HG02571 (cell line): ENCODE results near the gene COL5A2.

Experiments
- ATAC-seq: cut with Tn5 transposase; IDR thresholded peaks from one replicate; pipeline ENCODE4 v1.9.1; 2021; ENCODE audit warnings: mild to moderate bottlenecking, moderate library complexity; ENCODE audit not compliant: unreplicated experiment

Gene COL5A2

DNA sequence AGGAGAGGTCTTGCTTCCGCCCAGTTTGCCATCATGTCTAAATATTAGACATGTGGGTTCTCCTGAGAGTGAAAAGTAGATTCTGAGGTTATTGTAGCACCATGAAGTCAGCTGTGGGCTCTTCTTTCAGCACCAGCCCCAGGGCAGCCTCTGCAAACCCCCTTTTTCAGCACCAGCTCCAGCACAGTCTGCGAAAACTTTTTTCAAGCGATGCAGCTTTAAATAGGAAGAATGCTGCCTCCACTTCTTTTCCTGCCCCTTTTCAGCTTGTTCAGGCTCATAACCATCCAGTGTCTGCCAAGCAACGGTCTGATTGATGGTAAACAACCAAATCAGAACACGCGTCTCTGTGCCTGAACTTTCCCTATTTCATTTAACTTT lies at the start of gene COL5A2:
Gene COL5A2, minus strand, starts transcription at position 192 of the 381 bp plus-strand sequence. Its CDS starts 157 bp downstream, at position 35.
- ATAC-seq: no peak

DNA sequence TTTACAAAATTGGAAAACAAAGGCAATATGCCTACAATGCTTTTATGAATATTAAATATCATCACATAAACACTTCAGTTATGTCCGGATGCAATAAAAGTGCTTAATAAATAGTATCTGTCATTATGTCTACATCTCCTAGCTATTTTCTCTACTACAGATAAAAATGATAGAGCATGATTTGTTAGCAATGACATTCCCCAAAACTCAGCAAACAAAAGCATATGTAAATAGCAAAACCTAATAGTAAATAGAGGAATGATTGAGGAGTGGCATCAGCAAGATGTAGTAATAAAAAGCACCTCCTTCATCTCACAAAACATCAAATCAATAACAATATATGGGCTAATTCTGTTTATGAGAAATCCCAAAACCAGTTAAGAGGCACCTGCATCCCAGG lies 46.5 kb upstream of the COL5A2 start:
- no peak for ATAC-seq

DNA sequence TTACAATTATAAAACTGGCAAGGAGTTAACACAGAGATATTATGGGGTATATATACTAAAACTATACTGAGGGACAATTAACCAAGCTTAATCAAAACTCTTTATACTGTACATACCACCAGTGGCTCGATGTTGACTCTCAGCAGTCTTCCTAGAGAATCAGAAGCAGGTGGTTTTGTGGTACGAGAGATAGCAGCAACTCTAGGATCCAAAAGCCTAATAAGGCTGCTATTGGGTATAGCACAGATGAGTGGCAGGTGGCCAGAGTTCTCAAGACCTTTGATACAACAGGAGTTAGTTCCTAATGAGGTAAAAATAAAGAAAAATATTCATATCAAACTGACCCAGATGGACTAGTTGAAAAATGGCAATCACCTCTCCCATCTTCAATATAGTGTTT lies 45.5 kb upstream of the COL5A2 start:
- ATAC-seq: no peak

DNA sequence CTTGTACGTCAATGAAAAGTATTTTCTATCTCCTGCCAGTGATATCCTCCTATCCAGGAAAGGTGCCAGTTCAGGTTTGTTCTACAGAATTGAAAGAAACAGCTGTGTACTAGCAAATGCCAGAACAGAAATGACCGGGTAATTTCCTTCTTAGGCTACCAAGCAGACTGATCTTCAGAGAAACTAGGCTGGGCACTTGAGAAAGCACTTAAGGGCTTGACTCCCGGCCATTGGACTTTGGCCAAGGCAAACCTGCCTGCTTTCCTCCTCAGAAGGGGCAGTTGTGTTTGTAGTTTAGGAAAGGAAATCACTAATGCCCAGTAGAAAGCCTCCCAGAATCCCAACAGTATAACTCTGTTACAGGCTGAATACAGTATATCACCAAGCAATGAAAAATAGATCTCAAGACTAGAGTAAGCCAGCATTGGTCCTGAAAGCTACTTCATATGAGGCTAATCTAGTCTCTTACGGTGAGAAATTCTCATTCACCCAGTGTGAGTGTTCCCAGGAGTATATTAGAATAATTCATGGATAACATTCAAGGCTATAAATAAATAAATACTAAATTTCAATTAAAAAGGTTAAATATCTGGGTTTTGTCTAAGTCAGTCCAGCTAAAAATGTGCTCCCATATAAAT lies 43.0 kb upstream of the COL5A2 start:
- no peak for ATAC-seq

DNA sequence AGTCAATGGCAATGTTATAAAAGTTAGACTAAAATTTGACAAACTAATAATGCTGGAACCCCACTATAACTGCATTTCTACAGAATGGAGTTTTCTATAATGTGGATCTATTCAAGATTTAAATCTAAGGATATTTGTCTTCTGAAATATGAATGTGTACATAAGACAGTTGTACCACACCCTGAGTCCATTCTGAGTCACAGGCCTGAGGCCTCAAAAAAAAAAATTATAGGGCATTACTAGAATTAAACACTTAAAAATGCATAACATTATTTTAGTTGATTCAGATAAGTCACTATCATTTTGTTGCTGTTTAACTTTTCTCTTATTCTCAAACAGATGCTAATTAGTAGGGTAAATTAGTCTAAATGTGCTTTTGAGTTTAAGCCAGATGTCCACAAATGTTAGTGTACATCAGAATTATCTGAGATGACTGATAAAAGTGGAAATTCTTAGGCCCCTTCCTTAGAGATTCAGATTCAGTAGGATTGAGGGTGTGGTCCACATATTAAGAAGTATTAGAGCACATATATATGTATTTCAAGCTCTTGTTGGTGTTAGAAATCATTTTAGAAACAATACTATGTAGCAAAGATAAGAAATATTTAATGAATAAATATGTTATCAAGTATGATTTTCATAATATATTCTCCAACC lies 42.4 kb upstream of the COL5A2 start:
- no peak for ATAC-seq

DNA sequence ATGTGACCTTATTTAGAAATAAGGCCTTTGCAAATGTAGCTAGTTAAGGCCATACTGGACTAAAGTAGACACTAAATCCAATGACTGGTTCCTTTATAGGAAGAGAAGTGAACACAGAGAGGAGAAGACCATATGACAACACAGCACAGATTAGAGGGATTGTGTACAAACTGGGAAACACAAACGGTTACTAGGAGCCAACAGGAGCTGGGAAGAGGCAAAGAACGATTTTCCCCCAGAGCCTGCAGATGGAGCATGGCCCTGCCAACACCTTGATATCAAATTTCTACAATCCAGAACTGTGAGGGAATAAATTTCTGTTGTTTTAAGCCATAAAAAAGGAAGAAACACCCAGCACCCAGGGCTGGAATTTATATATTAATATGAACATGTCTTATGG lies 38.7 kb upstream of the COL5A2 start:
- no peak for ATAC-seq

DNA sequence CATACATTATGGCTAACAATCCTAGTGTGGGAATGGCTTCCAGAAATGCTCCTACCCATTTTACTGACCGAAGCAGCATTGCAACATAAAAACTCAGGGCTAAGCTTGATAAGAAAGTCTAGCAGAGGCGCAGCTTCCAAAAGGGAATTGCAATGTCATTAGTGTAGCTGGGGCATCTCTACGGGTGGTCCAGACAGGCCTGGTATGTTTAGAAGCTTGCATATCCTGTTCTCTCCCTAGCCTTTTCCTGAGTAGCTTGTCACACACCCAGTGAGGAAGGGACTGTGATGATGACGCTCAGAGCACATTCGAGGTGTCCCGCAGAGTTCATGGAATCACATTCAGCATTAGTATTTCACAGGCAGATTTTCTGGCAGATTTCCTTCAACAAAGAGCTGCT lies 38.0 kb upstream of the COL5A2 start:
- no peak for ATAC-seq

DNA sequence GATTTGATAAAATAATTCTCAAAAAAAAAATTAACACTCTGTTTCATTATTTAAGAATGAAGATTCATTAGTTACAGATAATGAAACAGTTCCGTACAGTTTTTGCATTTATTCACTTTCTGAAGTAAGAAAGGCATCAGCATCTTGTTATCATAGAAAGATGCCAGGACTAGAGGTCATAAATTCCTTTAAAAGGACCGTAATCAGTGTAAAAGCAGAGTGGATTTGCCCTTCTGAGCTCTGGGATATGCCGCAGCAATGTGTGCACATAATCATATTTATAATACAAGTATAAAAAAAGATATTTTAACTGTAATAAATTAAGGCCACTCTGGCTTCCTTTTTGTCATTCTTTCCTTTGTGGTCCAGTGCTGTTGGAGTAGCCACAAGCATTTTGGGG lies 37.5 kb upstream of the COL5A2 start:
- ATAC-seq: no peak

DNA sequence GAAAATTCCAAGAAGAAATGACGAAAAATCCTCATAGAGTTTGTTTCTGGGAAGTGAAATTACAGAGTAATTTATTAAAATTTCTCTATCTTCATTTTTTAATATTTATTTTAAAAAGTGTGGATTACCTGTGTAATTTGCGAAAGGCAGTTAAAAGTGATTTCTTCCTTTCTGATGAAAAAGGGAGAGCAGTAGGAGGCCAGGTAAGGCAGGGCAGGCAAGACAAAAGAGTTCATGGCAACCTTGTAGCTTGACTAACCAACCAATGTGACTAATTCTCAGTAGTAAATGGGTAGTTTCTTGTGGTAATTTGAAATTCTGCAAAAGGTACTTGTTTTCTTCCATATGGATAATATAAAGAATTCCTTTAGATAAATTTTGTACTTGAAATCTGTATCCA lies 34.9 kb upstream of the COL5A2 start:
- ATAC-seq: no peak

DNA sequence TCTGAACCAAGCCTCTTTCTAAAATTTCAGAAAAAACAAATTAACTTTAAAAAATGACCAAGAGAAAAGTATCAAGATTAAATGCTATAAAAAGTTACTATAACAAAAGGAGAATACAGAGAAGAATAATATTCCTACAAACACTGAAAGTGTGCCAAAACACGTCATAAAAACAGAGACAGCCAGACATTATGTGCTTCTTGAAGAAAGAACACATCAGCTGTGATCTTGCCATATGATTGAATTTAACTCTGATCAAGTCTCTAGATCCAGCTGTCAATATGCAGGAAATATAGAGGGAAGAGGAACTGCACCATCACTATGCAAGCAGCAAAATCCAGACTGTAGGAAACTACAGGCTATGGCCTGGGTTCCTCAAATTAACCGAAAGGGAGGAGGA lies 33.7 kb upstream of the COL5A2 start:
- ATAC-seq: no peak

DNA sequence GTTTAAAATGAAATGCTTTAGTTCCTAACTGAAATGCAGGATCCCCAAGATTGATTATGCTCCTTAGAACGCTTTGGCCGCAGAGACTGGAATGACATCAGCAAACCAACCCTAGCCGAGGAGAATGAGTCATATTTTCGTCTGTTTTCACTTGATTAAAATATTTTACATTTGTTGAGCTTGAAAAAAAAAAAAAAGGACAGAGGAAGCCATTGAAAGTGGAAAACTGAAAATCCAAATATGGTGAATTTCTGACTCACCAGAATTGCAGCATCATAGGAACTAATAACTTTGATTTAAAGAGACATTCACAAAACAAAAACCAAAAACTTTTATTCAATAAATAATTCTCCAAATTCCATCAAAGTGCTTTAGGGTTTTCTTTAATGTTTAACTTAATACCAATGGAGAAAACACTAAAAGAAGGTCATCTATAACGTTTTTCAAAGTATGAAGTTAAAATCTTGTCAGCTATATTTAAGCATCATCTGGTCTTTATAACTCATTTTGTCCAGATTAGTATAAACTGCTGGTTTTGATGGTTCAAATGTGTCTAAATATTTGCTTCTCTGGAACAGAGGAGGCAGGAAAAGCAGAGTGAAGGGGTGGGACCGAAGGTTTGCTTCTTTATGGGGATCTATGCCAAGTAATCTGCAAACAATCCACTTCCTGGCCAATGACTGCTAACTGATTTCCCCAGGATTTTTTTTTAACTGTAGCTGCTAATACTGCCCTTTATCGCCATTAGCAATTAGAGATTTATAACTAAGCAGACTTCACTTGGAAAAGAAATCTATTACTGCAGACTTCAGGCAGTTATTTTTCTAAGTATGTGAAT lies 30.9 kb upstream of the COL5A2 start:
- no peak for ATAC-seq

DNA sequence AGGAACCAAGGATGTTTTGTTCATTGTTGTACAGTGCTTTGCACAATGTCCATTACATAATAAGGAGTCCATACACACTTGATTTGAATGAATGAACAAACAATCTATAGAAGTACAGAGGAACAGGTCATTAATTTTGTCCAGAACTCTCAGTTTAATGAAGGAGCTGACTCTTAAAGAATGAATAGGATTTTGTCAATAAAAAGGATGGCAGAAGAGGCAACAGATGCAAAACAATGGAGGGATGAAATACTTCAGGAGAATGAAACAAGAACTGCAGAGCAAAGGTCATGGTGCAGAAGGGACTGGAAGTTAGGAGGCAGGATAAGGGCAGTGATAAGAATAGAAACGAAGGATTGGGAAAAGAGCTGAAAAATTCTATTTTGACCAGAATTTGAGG lies 28.7 kb upstream of the COL5A2 start:
- ATAC-seq: no peak

DNA sequence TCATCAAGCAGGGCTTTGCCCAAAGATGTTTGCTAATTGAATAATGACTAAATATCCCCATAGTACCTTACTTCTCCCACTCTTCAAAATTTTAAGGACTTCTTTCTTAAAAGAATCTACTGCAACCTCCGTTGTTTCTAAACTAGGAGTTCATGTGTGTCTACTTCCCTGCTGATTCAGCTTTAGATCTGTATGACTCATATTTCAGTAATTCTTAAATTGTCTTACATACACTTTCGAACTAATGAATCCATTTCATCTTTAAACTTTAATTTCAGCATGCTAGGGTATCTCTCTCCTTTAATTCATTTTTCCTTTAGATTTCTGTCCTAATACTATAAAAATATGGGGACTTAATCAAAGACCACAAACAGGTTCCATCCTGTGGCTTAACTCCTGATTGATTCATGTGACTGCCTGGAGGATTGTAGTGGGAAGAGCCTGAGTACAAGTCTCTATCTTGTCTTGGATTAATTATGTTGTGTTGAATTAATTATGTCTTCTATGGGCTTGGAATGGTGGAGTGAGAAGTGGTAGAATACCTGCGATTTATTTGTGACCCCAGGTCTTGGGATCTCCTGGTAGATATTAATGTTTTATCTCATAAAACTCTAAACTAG lies 24.9 kb upstream of the COL5A2 start:
- ATAC-seq: no peak

DNA sequence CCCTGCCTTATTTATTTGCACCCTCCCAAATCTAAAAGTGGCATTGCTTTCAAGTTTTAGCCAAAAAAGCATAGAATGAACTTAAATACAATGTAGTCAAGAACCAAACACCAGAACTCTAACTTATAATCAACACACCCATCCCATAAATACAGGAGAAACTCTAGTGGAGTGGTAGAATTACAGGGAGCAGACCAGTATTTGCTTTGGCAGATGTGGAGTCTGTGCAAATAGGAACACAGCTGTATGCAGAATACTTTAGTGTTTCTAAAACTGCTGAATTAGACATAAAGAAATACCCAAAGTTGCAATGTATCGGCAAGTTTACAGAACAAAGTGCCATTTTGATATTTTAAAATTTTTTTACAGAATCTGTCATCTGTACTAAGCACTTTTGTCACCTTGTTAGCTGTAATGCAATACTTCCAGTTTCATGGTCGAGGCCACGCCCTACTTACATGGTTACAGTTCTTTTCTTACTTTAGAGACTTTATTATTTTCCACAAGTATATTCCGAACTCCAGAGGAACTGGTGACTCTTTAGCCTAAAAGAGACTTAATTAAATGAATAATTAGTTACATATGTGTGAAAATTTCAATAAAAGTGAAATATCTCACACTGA lies 23.7 kb upstream of the COL5A2 start:
- no peak for ATAC-seq

DNA sequence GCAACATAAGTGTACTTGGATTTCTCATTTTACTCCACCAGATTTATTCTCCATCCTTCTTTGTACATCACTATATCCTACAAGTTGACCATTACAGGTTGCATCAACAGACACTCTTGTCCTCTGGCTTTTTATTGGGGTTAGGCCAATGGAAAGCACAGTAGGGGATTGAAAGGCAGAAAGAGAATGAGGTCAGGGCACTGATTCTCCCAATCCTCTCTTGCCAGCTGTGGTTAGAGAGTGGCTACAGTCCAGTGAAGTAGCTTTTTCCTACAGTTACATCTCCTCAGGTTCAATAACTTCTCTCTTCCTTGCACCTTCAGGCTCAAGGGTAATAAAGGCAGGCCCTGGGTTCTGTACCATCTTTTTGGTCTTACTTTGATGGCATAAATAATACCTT lies 20.2 kb upstream of the COL5A2 start:
- ATAC-seq: no peak

DNA sequence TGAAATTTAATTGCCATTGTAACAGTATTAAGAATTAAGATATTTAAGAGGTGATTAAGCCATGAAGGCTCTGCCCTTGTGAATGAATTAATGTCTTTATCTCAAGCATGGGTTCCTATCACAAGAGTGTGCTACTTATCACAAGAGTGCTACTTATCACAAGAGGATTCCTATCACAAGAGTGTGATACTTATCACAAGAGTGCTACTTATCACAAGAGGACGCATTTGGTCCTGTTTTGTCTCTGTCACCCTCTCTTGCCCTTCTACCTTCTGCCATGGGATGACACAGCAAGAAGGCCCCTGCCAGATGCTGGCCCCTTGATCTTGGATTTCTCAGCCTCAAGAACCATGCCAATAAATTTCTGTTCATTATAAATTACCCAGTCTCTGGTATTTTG lies 13.2 kb upstream of the COL5A2 start:
- ATAC-seq: no peak

DNA sequence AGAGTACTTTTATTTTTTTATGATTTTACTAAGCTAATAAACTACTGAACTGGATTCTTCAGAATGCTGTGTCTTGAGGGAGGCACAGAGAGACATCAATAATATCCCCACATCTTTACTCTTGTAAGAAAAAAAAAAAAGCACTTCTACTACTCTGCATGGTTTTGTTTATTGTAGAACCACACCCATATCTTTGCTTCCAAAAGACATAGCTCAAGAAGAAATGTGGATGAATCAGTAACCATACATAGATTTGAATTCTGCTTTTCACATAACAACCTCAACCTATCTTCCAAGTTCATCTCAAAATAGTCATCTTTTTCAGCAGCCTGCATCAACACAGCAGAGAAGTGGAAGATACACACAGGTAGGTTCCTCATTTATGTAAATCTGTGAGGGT lies 12.2 kb upstream of the COL5A2 start:
- ATAC-seq: no peak

DNA sequence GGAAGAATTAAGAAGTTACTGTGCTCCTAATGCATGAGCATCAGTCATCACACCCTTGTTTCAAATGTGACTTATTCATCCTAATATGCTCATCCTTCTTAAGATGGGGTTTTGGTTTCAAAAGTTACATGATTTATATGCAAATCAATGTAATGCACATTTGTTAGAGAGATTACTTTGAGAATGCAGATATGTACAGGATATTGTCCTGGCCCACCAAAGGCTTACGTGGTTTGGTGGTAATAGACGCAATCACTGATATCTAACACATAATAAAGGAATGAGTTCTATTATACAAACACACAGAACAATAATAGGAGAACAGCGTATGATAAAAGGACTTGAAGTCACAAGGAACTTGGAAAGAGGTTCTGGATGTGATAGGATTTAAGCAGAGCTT lies 11.1 kb upstream of the COL5A2 start:
- ATAC-seq: no peak

DNA sequence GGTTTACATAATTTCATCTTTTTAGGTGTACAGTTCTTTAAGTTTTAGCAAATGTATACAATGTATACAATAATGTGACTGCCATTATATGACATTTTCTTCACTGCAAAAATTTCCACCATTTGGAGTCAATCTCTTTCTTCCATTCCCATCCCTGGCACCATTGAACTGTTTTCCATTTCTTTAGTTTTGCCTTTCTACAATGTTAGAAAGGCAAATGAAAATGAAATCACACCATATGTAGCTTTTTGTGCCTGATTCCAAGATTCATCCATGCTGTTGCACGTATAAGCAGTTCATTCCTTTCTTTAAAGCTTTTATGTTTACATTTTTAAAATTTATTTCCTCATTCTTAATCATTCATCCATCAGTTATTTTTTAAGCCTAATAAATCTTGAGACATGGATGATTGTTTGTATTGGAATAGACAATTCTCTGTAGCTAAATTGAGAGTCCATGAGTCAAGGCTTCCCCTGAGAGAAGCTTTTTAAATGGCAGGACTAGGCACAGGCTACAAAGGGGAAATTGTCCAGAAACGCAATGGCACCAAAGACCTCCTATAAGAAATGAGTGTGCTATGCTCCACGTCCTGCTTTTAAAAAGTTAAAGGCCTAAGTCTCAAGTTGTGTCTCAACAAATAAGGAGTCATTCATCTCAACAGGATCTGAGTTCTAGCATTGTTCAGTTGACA lies 8.7 kb upstream of the COL5A2 start:
- ATAC-seq: no peak

DNA sequence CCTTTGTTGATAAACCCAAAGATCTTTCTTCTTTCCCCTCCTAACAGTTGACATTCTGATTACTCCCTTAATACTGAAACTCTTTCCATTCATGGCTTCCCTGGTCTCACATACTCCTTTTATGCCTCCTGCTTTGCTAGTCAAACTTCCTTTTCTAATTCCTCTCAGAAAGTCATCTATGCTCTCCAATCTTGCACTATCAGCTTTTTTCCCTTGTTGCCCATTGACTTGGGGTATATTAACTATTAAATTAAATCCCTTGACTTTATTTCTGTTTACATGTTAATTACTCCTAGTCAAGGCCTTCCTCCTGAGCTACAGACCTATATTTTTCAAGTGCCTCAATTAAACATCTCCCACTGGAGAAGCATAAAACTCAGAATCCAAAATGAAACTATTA lies 3.6 kb upstream of the COL5A2 start:
- no peak for ATAC-seq

DNA sequence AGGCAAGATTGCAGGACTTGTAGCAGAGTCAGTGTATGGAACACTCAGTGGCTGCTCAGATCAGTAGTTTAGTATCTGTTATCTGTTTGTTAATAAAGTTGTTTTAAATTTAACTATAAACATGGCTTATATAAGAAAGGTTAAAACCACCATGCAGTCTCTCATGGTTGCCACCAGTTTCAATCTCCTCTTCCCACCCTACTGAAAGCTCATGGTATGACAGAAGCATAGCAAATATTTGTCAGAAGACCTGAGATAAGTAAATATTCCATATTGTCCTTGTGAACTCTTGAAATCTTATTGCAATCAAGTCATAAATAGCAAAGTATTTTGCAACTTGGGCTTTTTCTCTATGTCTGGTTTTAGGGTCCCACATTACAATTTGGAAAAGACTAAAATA lies 2.1 kb upstream of the COL5A2 start:
- ATAC-seq: no peak
